Measurements from ENCODE around the gene BABAM2.

BABAM2 gene

GRCh38 chr2:27912512-27912911, 22.0 kb downstream of the BABAM2 start:
- DNase-seq = no peak

- no peak for DNase-seq
These were observed 23.7 kb downstream of the BABAM2 start for GRCh38 chr2:27914041-27914804.

GRCh38 chr2:27914805-27915175, 24.3 kb downstream of the BABAM2 start:
- DNase-seq = no peak

GRCh38 chr2:27915191-27915590, 24.7 kb downstream of the BABAM2 start:
- DNase-seq = no peak

GRCh38 chr2:27915874-27916273, 25.3 kb downstream of the BABAM2 start:
- DNase-seq = peak in 1 of 2 experiments; percentile 19

- DNase-seq = no peak
These were observed 25.9 kb downstream of the BABAM2 start for GRCh38 chr2:27916293-27916995.

GRCh38 chr2:27920148-27920885, 29.8 kb downstream of the BABAM2 start:
- DNase-seq = no peak

- DNase-seq = no peak
These were observed 30.9 kb downstream of the BABAM2 start for GRCh38 chr2:27921424-27921823.

- no peak for DNase-seq
These were observed 31.5 kb downstream of the BABAM2 start for GRCh38 chr2:27921880-27922547.

GRCh38 chr2:27922842-27923241, 32.3 kb downstream of the BABAM2 start:
- DNase-seq = no peak

GRCh38 chr2:27925766-27926472, 35.4 kb downstream of the BABAM2 start:
- DNase-seq = no peak

GRCh38 chr2:27929916-27930486, 39.5 kb downstream of the BABAM2 start:
- no peak for DNase-seq

GRCh38 chr2:27931361-27931950, 40.9 kb downstream of the BABAM2 start:
- DNase-seq = no peak

GRCh38 chr2:27932396-27932795, 41.9 kb downstream of the BABAM2 start:
- DNase-seq = no peak

- DNase-seq = no peak
These were observed 44.5 kb downstream of the BABAM2 start for GRCh38 chr2:27935026-27935425.

- DNase-seq = no peak
These were observed 49.7 kb downstream of the BABAM2 start for GRCh38 chr2:27940090-27940671.

GRCh38 chr2:27940982-27941381, 50.5 kb downstream of the BABAM2 start:
- DNase-seq = no peak

GRCh38 chr2:27942612-27943547, 52.4 kb downstream of the BABAM2 start:
- DNase-seq = no peak

- no peak for DNase-seq
These were observed 56.1 kb downstream of the BABAM2 start for GRCh38 chr2:27946530-27947060.

GRCh38 chr2:27952070-27952469, 61.5 kb downstream of the BABAM2 start:
- DNase-seq = no peak
